GM12872 (cell line): Measurements from ENCODE around the gene OR5A2.

ENCODE experiments used
- TF ChIP-seq, protein P1 (sequence below): IDR thresholded peaks from 3 replicates; pipeline ENCODE4 v1.5.1; 2011; ENCODE audit warnings: low read depth, mild to moderate bottlenecking, low read length, moderate library complexity; ENCODE audit not compliant: insufficient read depth

OR5A2 gene

DNA sequence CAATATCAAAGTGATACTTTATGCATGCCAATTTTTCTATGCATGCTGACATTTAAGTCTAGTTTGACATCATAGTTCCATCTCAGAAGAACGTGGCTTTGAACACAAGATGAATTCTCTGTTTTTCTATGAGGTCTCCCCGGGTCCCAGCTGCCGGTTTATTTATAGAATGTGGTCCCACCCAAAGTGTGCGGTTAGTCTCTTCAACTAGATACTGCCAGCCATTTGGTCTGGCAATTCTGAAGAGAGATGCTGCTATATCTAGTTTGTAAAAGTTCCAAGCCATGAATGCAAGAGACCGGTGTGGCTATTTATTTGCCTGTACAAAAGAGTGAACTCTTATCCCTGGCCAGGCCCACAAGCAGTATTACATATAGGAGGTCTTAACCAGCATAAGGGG lies 9.2 kb downstream of the OR5A2 start:
- TF ChIP-seq, protein P1, sequence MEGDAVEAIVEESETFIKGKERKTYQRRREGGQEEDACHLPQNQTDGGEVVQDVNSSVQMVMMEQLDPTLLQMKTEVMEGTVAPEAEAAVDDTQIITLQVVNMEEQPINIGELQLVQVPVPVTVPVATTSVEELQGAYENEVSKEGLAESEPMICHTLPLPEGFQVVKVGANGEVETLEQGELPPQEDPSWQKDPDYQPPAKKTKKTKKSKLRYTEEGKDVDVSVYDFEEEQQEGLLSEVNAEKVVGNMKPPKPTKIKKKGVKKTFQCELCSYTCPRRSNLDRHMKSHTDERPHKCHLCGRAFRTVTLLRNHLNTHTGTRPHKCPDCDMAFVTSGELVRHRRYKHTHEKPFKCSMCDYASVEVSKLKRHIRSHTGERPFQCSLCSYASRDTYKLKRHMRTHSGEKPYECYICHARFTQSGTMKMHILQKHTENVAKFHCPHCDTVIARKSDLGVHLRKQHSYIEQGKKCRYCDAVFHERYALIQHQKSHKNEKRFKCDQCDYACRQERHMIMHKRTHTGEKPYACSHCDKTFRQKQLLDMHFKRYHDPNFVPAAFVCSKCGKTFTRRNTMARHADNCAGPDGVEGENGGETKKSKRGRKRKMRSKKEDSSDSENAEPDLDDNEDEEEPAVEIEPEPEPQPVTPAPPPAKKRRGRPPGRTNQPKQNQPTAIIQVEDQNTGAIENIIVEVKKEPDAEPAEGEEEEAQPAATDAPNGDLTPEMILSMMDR: no peak

DNA sequence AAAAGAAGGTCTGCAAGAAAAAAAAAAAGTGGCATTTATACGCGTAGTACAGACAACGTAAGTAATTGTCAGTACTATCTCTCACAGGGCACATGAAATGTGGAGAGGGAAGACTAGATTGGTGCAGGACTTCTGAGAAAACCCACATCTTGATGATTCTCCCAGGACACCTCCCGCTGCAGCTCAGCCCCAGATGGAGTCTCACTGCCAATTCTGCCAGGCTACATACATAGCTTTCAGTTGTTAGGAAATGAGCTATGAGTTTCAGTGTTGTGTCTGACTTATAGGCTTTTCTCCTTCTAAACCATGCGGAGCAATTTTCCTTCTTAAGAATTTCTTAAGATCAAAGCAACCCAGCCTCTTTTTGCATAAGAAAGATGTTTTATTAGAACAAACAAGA lies 9.6 kb downstream of the OR5A2 start:
- TF ChIP-seq, protein P1: no peak

DNA sequence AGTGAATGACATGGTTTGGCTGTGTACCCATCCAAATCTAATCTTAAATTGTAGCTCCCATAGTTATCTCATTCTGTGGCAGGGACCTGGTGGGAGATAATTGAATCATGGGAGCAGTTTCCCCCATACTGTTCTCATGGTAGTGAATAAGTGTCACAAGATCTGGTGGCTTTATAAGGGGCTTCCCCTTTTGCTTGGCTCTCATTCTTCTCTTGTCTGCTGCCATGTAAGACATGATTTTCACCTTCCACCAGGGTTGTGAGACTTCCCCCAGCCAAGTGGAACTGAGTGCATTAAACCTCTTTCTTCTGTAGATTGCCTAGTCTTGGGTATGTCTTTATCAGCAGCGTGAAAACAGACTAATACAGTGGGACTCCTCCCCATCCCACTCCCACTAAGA lies 11.1 kb downstream of the OR5A2 start:
- TF ChIP-seq, protein P1: no peak

DNA sequence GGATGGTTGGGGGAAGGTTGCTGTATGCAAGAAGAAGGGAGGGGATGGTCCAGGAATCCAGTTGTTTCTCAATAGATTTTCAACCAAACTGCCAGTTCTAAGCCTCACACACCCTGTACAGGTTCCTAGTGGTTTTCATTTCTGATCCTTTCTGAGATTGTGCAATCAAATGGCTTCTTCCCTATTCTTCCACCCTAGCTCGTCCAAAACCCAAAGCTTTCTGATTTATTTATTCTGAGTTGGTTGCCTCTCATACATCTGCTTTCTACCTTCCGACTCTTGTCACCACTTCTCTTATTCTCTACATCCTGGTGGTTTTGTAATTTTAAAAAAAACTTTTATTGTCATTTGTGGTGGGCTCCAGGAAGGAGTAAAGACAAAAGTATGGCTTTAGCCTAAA lies 12.6 kb downstream of the OR5A2 start:
- TF ChIP-seq, protein P1: no peak

DNA sequence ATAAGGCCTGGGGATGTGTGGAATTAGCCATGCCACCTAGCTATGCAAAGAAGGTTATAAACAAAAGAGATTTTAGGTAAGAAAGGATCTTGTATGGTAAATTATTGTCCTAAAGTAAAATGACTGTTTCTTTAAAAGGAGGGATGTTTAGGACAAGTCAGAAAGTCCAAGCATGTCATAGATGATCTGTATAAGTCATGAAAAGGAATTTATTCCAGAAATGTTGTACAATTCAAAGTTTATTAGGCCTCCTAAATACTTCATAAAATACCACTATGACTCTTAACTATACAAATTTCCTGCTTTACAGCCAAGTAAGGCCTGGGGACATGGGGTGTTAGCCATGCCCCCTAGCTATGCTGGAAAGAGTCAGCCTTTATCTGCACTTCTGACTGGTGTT lies 22.7 kb downstream of the OR5A2 start:
- TF ChIP-seq, protein P1: no peak

DNA sequence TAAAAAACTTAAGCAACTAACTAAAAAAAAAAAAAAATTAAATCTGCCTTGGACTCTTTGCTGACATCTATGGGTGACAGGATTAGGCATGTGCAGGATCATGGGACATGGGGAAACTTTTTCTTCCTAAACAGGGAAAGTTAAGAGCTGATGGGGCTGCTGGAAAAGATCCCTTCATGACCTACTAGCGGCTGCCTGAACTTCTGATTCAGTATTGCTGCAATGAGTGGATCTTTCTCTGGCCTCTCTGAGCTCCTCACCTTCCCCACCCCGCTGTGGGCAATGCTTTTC lies 25.0 kb downstream of the OR5A2 start:
- TF ChIP-seq, protein P1: peak; percentile 10; the same call in 1 of the 3 replicates

DNA sequence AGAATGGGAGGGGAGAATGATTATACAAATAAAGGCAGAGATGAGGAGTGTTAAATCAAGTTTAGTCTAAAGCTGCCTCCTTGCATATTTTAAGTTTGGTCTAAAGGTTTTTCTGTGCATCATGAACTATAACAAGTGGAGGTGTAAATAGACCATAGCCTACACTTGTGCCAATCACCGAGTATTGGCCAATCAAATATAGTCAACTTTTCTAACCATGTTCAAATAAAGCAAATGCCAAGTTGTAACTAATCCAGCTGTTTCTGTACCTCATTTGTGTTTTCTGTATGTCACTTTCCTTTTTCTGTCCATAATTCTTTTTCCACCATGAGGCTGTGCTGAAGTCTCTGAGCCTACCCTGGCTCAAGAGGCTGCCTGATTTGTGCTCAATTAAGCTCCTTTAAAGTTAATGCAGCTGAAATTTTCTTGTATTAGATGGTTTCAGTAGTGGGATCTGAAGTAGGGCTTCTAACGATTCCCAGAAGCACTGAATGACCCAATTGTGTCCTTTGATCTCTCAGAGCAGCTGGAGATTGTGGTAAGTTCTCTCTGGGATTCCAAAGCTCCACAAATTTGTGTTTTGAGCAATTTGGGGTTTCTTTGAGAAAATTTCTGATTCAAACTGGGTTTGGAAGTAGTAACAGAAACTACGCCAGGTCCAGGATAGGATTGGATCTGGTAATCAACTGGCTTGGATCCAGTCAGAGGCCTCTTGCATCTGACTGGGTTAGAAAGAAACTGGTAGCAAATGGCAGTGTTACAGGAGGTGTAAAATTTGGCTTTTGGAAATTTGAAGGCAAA lies 25.6 kb downstream of the OR5A2 start:
- TF ChIP-seq, protein P1: no peak

DNA sequence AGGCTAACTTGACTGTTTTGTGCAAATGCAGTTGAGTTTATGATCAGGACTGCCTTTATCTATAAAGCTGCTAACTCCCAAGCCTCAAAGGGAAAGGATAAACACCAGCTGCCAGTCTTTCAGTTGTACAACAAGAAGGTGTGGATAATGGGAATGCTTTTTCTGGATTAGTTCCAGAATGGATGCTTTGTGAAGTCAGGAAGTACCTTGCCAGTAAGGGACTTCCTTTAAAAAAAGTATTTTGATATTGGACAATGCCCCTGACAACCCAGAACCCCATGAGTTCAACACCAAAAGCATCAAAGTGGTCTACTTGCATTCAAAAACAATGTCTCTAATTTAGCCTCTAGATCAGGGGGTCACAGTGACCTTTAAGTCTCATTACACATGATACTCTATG lies 32.0 kb downstream of the OR5A2 start:
- TF ChIP-seq, protein P1: no peak
